Stimulated activated CD4-positive, alpha-beta T cell treated with anti-CD3 and anti-CD28 coated beads, TNF-alpha, amount 100 ng/mL, for 24 hours (primary cell): ENCODE data around the gene MMP23B.
A peak's percentile ranks its signal among the peaks of the same experiment; 100 is the strongest.

Experiments used
- DNase-seq, 3 experiments: peaks; one replicate each; pipeline ENCODE4 v3.0.0-alpha.2; 2020; ENCODE audit warnings: low read depth in 3 of 3

Gene MMP23B

GRCh38 chr1:1602968-1603506, 28.9 kb upstream of the MMP23B start:
- DNase-seq, result no peak

- no peak for DNase-seq
These were observed 28.2 kb upstream of the MMP23B start for GRCh38 chr1:1603671-1604373.

GRCh38 chr1:1604374-1605033, 27.5 kb upstream of the MMP23B start:
- DNase-seq, result no peak

- no peak for DNase-seq
These were observed 26.9 kb upstream of the MMP23B start for GRCh38 chr1:1605034-1605591.

GRCh38 chr1:1605724-1606123, 26.2 kb upstream of the MMP23B start:
- no peak for DNase-seq

GRCh38 chr1:1606232-1606631, 25.7 kb upstream of the MMP23B start:
- no peak for DNase-seq

GRCh38 chr1:1609822-1610485, 22.0 kb upstream of the MMP23B start:
- no peak for DNase-seq

- no peak for DNase-seq
These were observed 21.2 kb upstream of the MMP23B start for GRCh38 chr1:1610796-1611195.

GRCh38 chr1:1612104-1612400, 19.9 kb upstream of the MMP23B start:
- no peak for DNase-seq

- no peak for DNase-seq
These were observed 18.4 kb upstream of the MMP23B start for GRCh38 chr1:1613509-1614082.

GRCh38 chr1:1614204-1614953, 17.6 kb upstream of the MMP23B start:
- peak in 2 of 3 experiments; percentile 54 to 56 for DNase-seq

GRCh38 chr1:1614954-1615255, 17.1 kb upstream of the MMP23B start:
- DNase-seq, result no peak

- DNase-seq, result peak; percentile 94 to 95 (median 95)
These were observed 16.5 kb upstream of the MMP23B start, which contains the start of gene MIB2 for GRCh38 chr1:1615256-1616044. Gene MIB2 (plus strand): TSS chr1:1615500. CDS start chr1:1623453, 7,953 bp downstream.

- DNase-seq, result peak in 1 of 3 experiments; percentile 43
These were observed 15.8 kb upstream of the MMP23B start for GRCh38 chr1:1616045-1616790.

- DNase-seq, result no peak
These were observed 15.1 kb upstream of the MMP23B start for GRCh38 chr1:1616838-1617237.

GRCh38 chr1:1617516-1617915, 14.5 kb upstream of the MMP23B start:
- DNase-seq, result no peak

GRCh38 chr1:1617925-1618324, 14.0 kb upstream of the MMP23B start:
- no peak for DNase-seq

GRCh38 chr1:1618396-1619068, 13.4 kb upstream of the MMP23B start:
- no peak for DNase-seq

- DNase-seq, result no peak
These were observed 12.0 kb upstream of the MMP23B start for GRCh38 chr1:1619917-1620361.
